ENCODE measurements around the gene ABHD14A.

The ABHD14A gene

GRCh38 chr3:52015438-52016228, 40.8 kb downstream of the ABHD14A start:
- DNase-seq (ENCODE audit: extremely low read depth in 1 of 2, low read depth in 1 of 2), result no peak

GRCh38 chr3:52017586-52017985, 42.7 kb downstream of the ABHD14A start:
- no peak for DNase-seq (ENCODE audit: extremely low read depth in 1 of 2, low read depth in 1 of 2)

GRCh38 chr3:52018319-52019000, 43.6 kb downstream of the ABHD14A start:
- DNase-seq (ENCODE audit: extremely low read depth in 1 of 2, low read depth in 1 of 2), result no peak

- DNase-seq (ENCODE audit: extremely low read depth in 1 of 2, low read depth in 1 of 2), result no peak
Measured at GRCh38 chr3:52019352-52020080, 44.7 kb downstream of the ABHD14A start.

GRCh38 chr3:52020796-52021195, 45.9 kb downstream of the ABHD14A start:
- no peak for DNase-seq (ENCODE audit: extremely low read depth in 1 of 2, low read depth in 1 of 2)

- no peak for DNase-seq (ENCODE audit: extremely low read depth in 1 of 2, low read depth in 1 of 2)
Measured at GRCh38 chr3:52021489-52022268, 46.8 kb downstream of the ABHD14A start.

- no peak for DNase-seq (ENCODE audit: extremely low read depth in 1 of 2, low read depth in 1 of 2)
Measured at GRCh38 chr3:52022323-52023100, 47.6 kb downstream of the ABHD14A start.

GRCh38 chr3:52023101-52023770, 48.4 kb downstream of the ABHD14A start:
- no peak for DNase-seq (ENCODE audit: extremely low read depth in 1 of 2, low read depth in 1 of 2)

- DNase-seq (ENCODE audit: extremely low read depth in 1 of 2, low read depth in 1 of 2), result no peak
Measured at GRCh38 chr3:52023860-52024764, 49.2 kb downstream of the ABHD14A start.

- DNase-seq (ENCODE audit: extremely low read depth in 1 of 2, low read depth in 1 of 2), result no peak
Measured at GRCh38 chr3:52024765-52025452, 50.0 kb downstream of the ABHD14A start.

GRCh38 chr3:52025453-52025852, 50.6 kb downstream of the ABHD14A start:
- DNase-seq (ENCODE audit: extremely low read depth in 1 of 2, low read depth in 1 of 2), result no peak

- DNase-seq (ENCODE audit: extremely low read depth in 1 of 2, low read depth in 1 of 2), result no peak
Measured at GRCh38 chr3:52026041-52026440, 51.2 kb downstream of the ABHD14A start.

GRCh38 chr3:52028572-52028971, 53.7 kb downstream of the ABHD14A start:
- no peak for DNase-seq (ENCODE audit: extremely low read depth in 1 of 2, low read depth in 1 of 2)

GRCh38 chr3:52029053-52029452, 54.2 kb downstream of the ABHD14A start:
- no peak for DNase-seq (ENCODE audit: extremely low read depth in 1 of 2, low read depth in 1 of 2)

- DNase-seq (ENCODE audit: extremely low read depth in 1 of 2, low read depth in 1 of 2), result no peak
Measured at GRCh38 chr3:52029535-52029934, 54.7 kb downstream of the ABHD14A start.

All from activated CD8-positive, alpha-beta memory T cell treated with anti-CD3 and anti-CD28 coated beads for 1 hour (primary cell).